Loucy (cell line): ENCODE measurements around the gene ANXA9.

Experiments
- H2AFZ ChIP-seq: fragments of 200-600 bp; sonication (generic); 2 replicates; pipeline ENCODE4 v1.6.0; 2016; ENCODE audit warnings: antibody characterized with exemption, mild to moderate bottlenecking, low read length, moderate library complexity
- H3F3A ChIP-seq: fragments of 200-600 bp; 2 replicates; pipeline ENCODE4 v1.6.0; 2016; ENCODE audit warnings: antibody characterized with exemption, low read depth, mild to moderate bottlenecking
- H3K27me3 ChIP-seq: fragments of 200-600 bp; sonication (generic); 2 replicates; pipeline ENCODE4 v1.6.1; 2014; ENCODE audit warnings: low read length, mild to moderate bottlenecking; ENCODE audit not compliant: insufficient read depth, poor library complexity, severe bottlenecking
- H3K36me3 ChIP-seq: fragments of 200-600 bp; sonication (generic); 2 replicates; pipeline ENCODE4 v1.6.1; 2016; ENCODE audit warnings: low read length; ENCODE audit not compliant: insufficient read depth
- H3K4me1 ChIP-seq: fragments of 200-600 bp; sonication (generic); 2 replicates; pipeline ENCODE4 v1.5.1; 2014; ENCODE audit warnings: low read length, mild to moderate bottlenecking; ENCODE audit not compliant: insufficient read depth, poor library complexity, severe bottlenecking
- H3K4me2 ChIP-seq: fragments of 200-600 bp; sonication (generic); 2 replicates; pipeline ENCODE4 v1.6.0; 2014; ENCODE audit warnings: antibody characterized with exemption, low read length, low read depth, mild to moderate bottlenecking; ENCODE audit not compliant: poor library complexity, severe bottlenecking
- H3K4me3 ChIP-seq: fragments of 200-600 bp; sonication (generic); 2 replicates; pipeline ENCODE4 v1.5.1; 2014; ENCODE audit warnings: low read length, mild to moderate bottlenecking, mixed read lengths; ENCODE audit not compliant: poor library complexity, severe bottlenecking
- H3K79me2 ChIP-seq: fragments of 200-600 bp; sonication (generic); 2 replicates; pipeline ENCODE4 v1.6.1; 2014; ENCODE audit warnings: low read length; ENCODE audit not compliant: insufficient read depth
- H3K9ac ChIP-seq: fragments of 200-600 bp; sonication (generic); 2 replicates; pipeline ENCODE4 v1.6.0; 2014; ENCODE audit warnings: mild to moderate bottlenecking, low read depth, low read length, moderate library complexity; ENCODE audit not compliant: poor library complexity, severe bottlenecking
- H3K9me2 ChIP-seq: fragments of 200-600 bp; sonication (generic); replicated peaks from 2 replicates; pipeline ENCODE4 v1.6.1; 2016; ENCODE audit warnings: low read depth, low read length, mixed read lengths
- H3K9me3 ChIP-seq: fragments of 200-600 bp; sonication (generic); 2 replicates; pipeline ENCODE4 v1.6.1; 2014; ENCODE audit warnings: mild to moderate bottlenecking, antibody characterized with exemption, low read length, low read depth; ENCODE audit not compliant: insufficient read depth
- H4K20me1 ChIP-seq: fragments of 200-600 bp; sonication (generic); 2 replicates; pipeline ENCODE4 v1.6.0; 2014; ENCODE audit warnings: antibody characterized with exemption, low read length, mild to moderate bottlenecking; ENCODE audit not compliant: insufficient read depth, poor library complexity, severe bottlenecking
- EZH2phosphoT487 ChIP-seq: fragments of 200-600 bp; IDR thresholded peaks from 2 replicates; pipeline ENCODE4 v1.6.1; 2018; ENCODE audit warnings: antibody characterized with exemption, mild to moderate bottlenecking, moderate library complexity, borderline replicate concordance
- TF ChIP-seq, protein P1 (sequence below): fragments of 200-600 bp; sonication (generic); conservative IDR thresholded peaks from 2 replicates; pipeline ENCODE4 v1.5.1; 2014; ENCODE audit warnings: mild to moderate bottlenecking, antibody characterized with exemption, low read length

Gene ANXA9

DNA sequence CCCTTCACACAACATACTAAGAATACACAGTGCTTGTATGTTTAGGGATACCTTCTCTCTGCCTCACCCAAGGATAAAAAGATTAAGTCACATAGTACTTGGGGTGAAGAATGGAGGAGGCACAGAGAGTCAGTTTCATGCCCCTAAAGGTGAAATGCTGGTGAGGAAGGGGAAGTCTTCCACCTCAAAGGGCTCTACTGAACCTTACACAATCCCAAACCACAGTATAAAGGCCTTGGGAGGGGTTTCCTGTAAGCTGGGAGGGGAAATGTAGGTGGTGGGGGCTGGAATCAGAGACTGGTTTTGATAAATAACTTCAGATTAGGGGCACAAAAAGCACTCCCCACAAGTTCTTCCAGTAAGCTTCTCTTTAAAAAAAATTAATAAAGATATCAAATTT is 21.1 kb downstream of the ANXA9 start:
- Histone ChIP-seq H3K9me3 (no peaks in the 10 kb centered on the region), H3F3A (peaks cover 2% of the 10 kb centered on the region; the same call in 1 of the 2 replicates), H3K4me3 (peak overlapping the region; percentile 41), H3K79me2 (peaks cover 8% of the 10 kb centered on the region), H2AFZ (no peak overlapping the region), H3K9me2 (no peaks in the 10 kb centered on the region), H3K27me3 (no peaks in the 10 kb centered on the region), H3K4me1 (peaks cover 47% of the 10 kb centered on the region), H4K20me1 (no peaks in the 10 kb centered on the region), H3K4me2 (peak overlapping the region; percentile 68), H3K9ac (peak overlapping the region; percentile 15), H3K36me3 (no peaks in the 10 kb centered on the region)
- TF ChIP-seq, protein P1, sequence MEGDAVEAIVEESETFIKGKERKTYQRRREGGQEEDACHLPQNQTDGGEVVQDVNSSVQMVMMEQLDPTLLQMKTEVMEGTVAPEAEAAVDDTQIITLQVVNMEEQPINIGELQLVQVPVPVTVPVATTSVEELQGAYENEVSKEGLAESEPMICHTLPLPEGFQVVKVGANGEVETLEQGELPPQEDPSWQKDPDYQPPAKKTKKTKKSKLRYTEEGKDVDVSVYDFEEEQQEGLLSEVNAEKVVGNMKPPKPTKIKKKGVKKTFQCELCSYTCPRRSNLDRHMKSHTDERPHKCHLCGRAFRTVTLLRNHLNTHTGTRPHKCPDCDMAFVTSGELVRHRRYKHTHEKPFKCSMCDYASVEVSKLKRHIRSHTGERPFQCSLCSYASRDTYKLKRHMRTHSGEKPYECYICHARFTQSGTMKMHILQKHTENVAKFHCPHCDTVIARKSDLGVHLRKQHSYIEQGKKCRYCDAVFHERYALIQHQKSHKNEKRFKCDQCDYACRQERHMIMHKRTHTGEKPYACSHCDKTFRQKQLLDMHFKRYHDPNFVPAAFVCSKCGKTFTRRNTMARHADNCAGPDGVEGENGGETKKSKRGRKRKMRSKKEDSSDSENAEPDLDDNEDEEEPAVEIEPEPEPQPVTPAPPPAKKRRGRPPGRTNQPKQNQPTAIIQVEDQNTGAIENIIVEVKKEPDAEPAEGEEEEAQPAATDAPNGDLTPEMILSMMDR = no peak
- no peak for TF ChIP-seq EZH2phosphoT487

DNA sequence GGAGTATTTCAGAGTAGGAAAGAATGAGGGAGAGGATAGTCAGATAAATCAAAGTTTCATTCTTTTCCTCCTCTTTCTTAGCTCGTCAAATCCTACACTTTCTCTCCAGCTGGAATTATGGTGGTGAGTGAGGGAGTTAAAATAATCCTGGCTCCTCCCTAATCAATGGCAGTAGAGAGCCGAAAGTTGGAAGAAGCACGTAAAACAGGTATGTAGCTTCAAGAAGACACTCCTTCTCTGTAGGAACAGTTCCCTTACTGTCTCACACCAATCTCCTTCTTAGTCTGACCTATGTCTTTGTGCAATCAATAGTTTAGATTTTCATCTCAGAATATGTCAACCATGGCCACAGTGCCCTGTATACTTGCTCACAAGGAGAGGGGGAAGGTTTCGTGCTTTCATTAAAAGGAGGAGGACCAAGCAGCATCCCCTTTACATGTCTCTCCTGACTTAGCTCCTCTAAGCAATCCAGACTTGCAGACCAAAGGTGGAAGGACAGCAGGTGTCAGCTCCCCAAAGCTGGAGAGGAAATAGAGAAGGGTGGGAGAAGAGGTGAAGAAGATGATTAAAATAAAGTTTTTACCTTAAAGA is 23.7 kb downstream of the ANXA9 start:
- TF ChIP-seq, protein P1 = no peak
- TF ChIP-seq EZH2phosphoT487 = no peak
- Histone ChIP-seq H2AFZ (peak overlapping the region; percentile 91; the same call in 1 of the 2 replicates), H3K4me2 (peak overlapping the region; percentile 94), H3K4me1 (peaks cover 63% of the 10 kb centered on the region), H3F3A (peaks cover 4% of the 10 kb centered on the region; the same call in 1 of the 2 replicates), H3K27me3 (no peaks in the 10 kb centered on the region), H3K9me3 (no peaks in the 10 kb centered on the region), H3K9ac (peak overlapping the region; percentile 81), H3K79me2 (peaks cover 32% of the 10 kb centered on the region), H3K36me3 (no peaks in the 10 kb centered on the region), H3K9me2 (no peaks in the 10 kb centered on the region), H3K4me3 (peak overlapping the region; percentile 76), H4K20me1 (no peaks in the 10 kb centered on the region)

- Histone ChIP-seq H3K79me2 (peaks cover 37% of the 10 kb centered on the region), H3F3A (peaks cover 9% of the 10 kb centered on the region; the same call in 1 of the 2 replicates), H3K9ac (peak within 1 kb of the TSS; percentile 86), H3K27me3 (no peaks in the 10 kb centered on the region), H3K4me1 (peaks cover 70% of the 10 kb centered on the region), H3K9me3 (no peaks in the 10 kb centered on the region), H3K9me2 (no peaks in the 10 kb centered on the region), H3K4me3 (peak within 1 kb of the TSS; percentile 96), H2AFZ (peak within 1 kb of the TSS; percentile 91), H3K4me2 (peak within 1 kb of the TSS; percentile 94), H3K36me3 (no peaks in the 10 kb centered on the region), H4K20me1 (no peaks in the 10 kb centered on the region)
- no peak for TF ChIP-seq EZH2phosphoT487
- TF ChIP-seq, protein P1 = peak; percentile 63
Measured at GRCh38 chr1:151006327-151007052, 24.4 kb downstream of the ANXA9 start, which contains the start of gene MINDY1. Gene MINDY1, minus strand, starts transcription at chr1:151006902. Its CDS starts 4,285 bp downstream, at chr1:151002617.
